Adipocyte (in vitro differentiated cells): Measurements from ENCODE around the gene RGS1.

Source experiments
- DNase-seq: peaks from one replicate; pipeline ENCODE4 v3.0.0-alpha.2; 2015; ENCODE audit warnings: low read depth
- H3K27me3 ChIP-seq: replicated peaks from 2 replicates; pipeline ENCODE4 v1.7.0; 2013; ENCODE audit warnings: mild to moderate bottlenecking, low read length, moderate library complexity; ENCODE audit not compliant: control insufficient read depth, insufficient read depth
- H3K36me3 ChIP-seq: 2 replicates; pipeline ENCODE4 v1.7.0; 2013; ENCODE audit warnings: low read length, mild to moderate bottlenecking, moderate library complexity; ENCODE audit not compliant: control insufficient read depth, insufficient read depth, severe bottlenecking
- H3K4me1 ChIP-seq: 2 replicates; pipeline ENCODE4 v1.7.0; 2013; ENCODE audit warnings: mild to moderate bottlenecking, low read length, moderate library complexity; ENCODE audit not compliant: control insufficient read depth, insufficient read depth
- H3K4me3 ChIP-seq: 2 replicates; pipeline ENCODE4 v1.7.0; 2013; ENCODE audit warnings: mild to moderate bottlenecking, low read length, moderate library complexity
- H3K9ac ChIP-seq: 2 replicates; pipeline ENCODE4 v1.7.0; 2013; ENCODE audit warnings: mild to moderate bottlenecking, low read length, moderate library complexity
- H3K9me3 ChIP-seq: 2 replicates; pipeline ENCODE4 v1.7.0; 2013; ENCODE audit warnings: mild to moderate bottlenecking, low read length, moderate library complexity; ENCODE audit not compliant: control insufficient read depth

RGS1 gene

DNA sequence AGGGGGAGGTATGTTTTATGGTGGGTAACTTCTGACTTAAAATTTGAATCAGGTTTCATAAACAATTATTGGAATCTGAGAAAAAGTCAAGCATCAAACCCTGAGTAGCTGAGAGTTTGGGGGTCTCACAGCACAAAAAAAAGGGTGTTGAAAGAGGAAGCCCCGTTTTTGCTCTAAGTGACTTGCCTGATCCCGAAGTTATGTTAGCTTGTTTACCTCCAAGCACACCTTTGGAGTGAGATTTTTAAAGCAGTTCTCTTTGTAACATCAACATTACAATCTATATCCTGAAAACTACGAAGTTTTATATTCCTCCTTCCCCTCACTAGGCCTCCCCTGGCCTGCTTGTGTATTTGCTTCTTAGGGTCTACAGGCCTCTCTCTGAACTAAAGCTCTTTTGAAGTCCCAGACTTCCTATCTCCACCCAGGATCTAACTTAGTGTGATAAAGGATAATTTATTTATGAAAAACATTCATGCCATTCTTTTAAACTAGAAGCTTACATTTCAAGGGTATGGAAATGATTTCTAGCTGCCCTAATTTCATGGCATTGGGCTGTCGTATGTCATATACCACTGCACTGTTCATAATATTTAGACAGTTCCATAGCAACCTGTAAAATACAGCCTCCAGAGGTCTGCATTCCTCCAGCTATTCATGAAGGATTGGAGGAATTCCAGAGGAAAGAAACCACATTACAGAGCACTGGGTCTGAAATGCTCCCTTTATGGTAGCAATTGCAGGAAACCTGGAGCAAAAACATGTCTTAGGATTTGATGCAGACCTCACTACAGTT lies 36.1 kb upstream of the RGS1 start:
- peak; percentile 96 for DNase-seq
- Histone ChIP-seq H3K4me1 (peaks cover 15% of the 10 kb centered on the region), H3K9ac (peak overlapping the region; percentile 38), H3K27me3 (no peaks in the 10 kb centered on the region), H3K4me3 (no peak overlapping the region), H3K9me3 (no peaks in the 10 kb centered on the region), H3K36me3 (no peaks in the 10 kb centered on the region)

DNA sequence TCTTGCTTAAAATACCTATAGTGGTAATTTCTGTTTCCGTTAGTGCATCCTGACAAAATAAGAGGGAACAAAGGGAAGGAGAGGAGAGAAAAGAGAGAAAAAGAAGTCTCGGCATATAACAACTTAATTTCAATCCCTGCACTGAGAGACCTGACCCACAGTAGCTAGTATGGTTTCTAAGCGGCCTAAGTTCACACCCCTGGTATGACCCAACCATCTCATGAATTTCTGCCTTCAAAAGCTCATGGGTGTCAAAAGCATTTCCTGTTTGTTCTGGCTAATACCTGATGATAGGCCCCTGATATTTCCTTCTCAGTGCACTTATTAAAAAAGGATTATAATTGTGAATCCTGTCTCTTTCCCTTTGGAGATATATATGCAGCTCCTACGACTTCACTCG lies 32.1 kb upstream of the RGS1 start:
- H3K9ac ChIP-seq = no peak overlapping the region
- no peaks in the 10 kb centered on the region for H3K9me3 ChIP-seq
- no peak for DNase-seq
- peaks cover 18% of the 10 kb centered on the region for H3K4me1 ChIP-seq
- no peaks in the 10 kb centered on the region for H3K36me3 ChIP-seq
- no peaks in the 10 kb centered on the region for H3K27me3 ChIP-seq
- no peak overlapping the region for H3K4me3 ChIP-seq

DNA sequence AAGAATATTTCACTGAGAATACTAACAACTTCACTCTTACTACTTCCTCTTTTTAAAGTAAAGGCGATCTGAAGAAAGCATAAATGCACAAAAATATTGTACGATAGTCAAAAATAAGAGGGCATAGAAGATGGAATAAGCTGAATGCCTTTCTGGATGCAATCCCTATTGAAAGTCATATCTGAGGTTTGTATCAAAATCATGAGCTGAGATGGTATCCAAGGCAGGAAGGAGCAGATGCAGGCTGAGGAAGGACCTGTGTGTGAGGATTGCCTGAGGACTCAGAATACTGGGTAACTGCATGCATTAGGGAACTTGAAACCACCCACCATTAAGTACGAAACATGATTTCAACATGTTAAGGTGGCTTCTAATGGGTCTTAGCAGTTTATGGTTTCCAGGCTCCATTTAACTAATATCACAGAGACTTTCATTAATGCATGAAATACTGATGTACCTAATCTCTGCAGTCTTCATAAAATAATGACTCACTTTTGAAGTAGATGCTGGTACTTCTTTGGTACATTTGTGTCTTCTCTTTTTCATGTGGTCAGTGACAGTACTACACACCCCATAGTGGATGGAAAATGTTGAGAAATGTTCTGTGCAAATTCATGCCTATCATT lies 29.6 kb upstream of the RGS1 start:
- Histone ChIP-seq H3K9ac (no peak overlapping the region), H3K4me1 (peaks cover 21% of the 10 kb centered on the region), H3K9me3 (no peaks in the 10 kb centered on the region), H3K4me3 (no peak overlapping the region), H3K27me3 (no peaks in the 10 kb centered on the region), H3K36me3 (no peaks in the 10 kb centered on the region)
- DNase-seq = no peak

DNA sequence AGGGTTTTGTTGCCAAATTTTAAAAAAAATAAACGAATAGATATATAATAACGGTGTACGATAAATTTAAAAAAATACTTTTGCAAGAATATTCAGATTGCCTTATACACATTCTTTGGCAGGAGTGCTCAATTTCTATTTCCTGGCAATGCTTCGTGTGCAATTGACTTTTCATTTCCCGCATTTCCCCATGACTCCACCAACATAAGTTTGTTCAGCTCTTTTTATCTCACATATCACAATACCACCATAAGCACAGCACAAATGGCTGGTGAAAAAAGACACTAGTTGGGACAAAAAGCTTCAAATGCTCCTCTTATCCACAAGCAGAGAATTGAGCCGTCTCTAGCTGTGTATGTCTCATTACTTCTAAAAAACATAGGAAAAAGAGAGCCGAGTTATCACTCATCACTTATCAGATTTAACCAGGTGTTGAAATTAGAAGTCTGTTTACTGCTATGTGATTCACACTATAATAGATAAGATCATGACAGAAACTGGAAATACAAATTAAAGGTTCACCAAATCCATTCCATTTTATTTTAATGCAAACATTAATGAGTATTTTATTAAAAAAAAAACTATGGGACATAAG lies 28.9 kb upstream of the RGS1 start:
- no peaks in the 10 kb centered on the region for H3K9me3 ChIP-seq
- H3K4me1 ChIP-seq = peaks cover 28% of the 10 kb centered on the region
- H3K27me3 ChIP-seq = no peaks in the 10 kb centered on the region
- DNase-seq = no peak
- H3K36me3 ChIP-seq = no peaks in the 10 kb centered on the region
- no peak overlapping the region for H3K4me3 ChIP-seq
- no peak overlapping the region for H3K9ac ChIP-seq

- no peak overlapping the region for H3K9ac ChIP-seq
- H3K9me3 ChIP-seq = no peaks in the 10 kb centered on the region
- no peaks in the 10 kb centered on the region for H3K36me3 ChIP-seq
- H3K4me3 ChIP-seq = no peak overlapping the region
- peaks cover 33% of the 10 kb centered on the region for H3K4me1 ChIP-seq
- no peaks in the 10 kb centered on the region for H3K27me3 ChIP-seq
- no peak for DNase-seq
Observed at GRCh38 chr1:192547501-192547900, 28.1 kb upstream of the RGS1 start.

DNA sequence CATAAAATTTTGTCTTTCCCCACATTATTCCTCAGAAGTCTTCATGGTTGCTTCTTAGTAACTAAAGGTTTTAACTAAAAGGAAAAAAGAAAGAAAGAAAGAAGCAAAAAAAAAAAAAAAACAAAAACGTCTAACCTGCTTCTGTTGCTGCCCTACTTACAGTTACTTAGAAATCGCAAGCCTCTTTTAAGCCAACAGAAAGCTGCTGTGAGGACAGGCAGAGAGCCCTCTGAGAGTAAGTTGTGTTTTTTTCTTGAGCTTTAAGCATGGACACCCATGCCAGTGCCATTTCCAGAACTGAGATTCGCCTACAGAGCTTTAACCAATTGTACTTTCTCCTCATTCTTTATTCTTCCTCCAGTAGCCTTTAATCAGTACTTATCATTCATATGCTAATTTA lies 25.6 kb upstream of the RGS1 start:
- H3K9me3 ChIP-seq = no peaks in the 10 kb centered on the region
- peaks cover 55% of the 10 kb centered on the region for H3K4me1 ChIP-seq
- DNase-seq = no peak
- no peak overlapping the region for H3K4me3 ChIP-seq
- H3K9ac ChIP-seq = peak overlapping the region; percentile 69
- no peaks in the 10 kb centered on the region for H3K36me3 ChIP-seq
- no peaks in the 10 kb centered on the region for H3K27me3 ChIP-seq

GRCh38 chr1:192550922-192551534 lies 24.5 kb upstream of the RGS1 start:
- no peaks in the 10 kb centered on the region for H3K27me3 ChIP-seq
- peak; percentile 65 for DNase-seq
- H3K9me3 ChIP-seq = no peaks in the 10 kb centered on the region
- H3K36me3 ChIP-seq = no peaks in the 10 kb centered on the region
- H3K4me1 ChIP-seq = peaks cover 60% of the 10 kb centered on the region
- H3K4me3 ChIP-seq = peak overlapping the region; percentile 34
- peak overlapping the region; percentile 69 for H3K9ac ChIP-seq

GRCh38 chr1:192552760-192553191 lies 22.8 kb upstream of the RGS1 start:
- DNase-seq = no peak
- Histone ChIP-seq H3K36me3 (no peaks in the 10 kb centered on the region), H3K27me3 (no peaks in the 10 kb centered on the region), H3K4me3 (no peak overlapping the region), H3K9ac (peak overlapping the region; percentile 35), H3K9me3 (no peaks in the 10 kb centered on the region), H3K4me1 (peaks cover 70% of the 10 kb centered on the region)

- Histone ChIP-seq H3K4me3 (no peak overlapping the region), H3K9me3 (no peaks in the 10 kb centered on the region), H3K27me3 (no peaks in the 10 kb centered on the region), H3K4me1 (peaks cover 80% of the 10 kb centered on the region), H3K9ac (peak overlapping the region; percentile 35), H3K36me3 (no peaks in the 10 kb centered on the region)
- DNase-seq = no peak
Observed at GRCh38 chr1:192553741-192554140, 21.8 kb upstream of the RGS1 start.

DNA sequence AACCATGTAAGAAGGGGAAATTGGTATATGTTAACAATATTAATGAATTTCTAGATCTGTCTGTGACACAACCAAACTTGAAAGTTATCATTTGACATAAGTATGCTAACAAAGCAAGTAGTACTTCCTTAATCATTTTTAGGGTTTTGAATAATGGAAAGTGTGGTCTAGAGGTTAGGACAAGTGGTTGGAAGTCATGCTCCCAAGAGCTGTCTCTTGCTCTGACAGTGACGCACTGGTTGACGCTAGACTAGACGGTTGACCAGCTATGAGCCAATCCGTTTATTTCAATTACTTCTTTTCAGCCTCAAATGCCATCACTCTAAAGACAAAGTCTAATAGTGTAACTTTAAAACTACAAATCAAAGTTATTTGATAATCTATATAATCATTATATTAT lies 20.7 kb upstream of the RGS1 start:
- Histone ChIP-seq H3K9me3 (no peaks in the 10 kb centered on the region), H3K36me3 (no peaks in the 10 kb centered on the region), H3K9ac (no peak overlapping the region), H3K27me3 (no peaks in the 10 kb centered on the region), H3K4me1 (peaks cover 83% of the 10 kb centered on the region), H3K4me3 (no peak overlapping the region)
- DNase-seq = no peak

DNA sequence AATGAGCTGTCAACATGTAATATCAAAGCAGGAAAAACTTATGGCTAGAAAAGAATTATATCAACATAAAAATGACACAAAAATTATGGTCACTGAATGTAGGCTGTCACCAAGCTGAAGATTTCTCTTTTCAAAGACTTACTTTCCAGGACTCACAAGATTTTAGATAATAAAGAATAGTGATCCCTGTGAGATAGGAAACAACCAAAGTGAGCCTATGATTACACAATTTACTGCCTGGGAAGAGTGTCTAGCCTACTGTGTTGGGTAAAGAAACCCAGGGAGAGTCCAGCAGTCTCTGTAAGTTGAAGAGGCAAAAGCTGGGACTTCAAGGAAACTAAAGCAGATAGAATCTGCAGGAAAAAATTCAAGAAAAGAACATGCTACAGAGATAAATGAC lies 20.2 kb upstream of the RGS1 start:
- H3K36me3 ChIP-seq = no peaks in the 10 kb centered on the region
- H3K4me3 ChIP-seq = no peak overlapping the region
- H3K9me3 ChIP-seq = no peaks in the 10 kb centered on the region
- H3K4me1 ChIP-seq = peaks cover 83% of the 10 kb centered on the region
- peak overlapping the region; percentile 11 for H3K9ac ChIP-seq
- no peak for DNase-seq
- H3K27me3 ChIP-seq = no peaks in the 10 kb centered on the region
